Measurements from ENCODE around the gene PLPP4.

Gene PLPP4

DNA sequence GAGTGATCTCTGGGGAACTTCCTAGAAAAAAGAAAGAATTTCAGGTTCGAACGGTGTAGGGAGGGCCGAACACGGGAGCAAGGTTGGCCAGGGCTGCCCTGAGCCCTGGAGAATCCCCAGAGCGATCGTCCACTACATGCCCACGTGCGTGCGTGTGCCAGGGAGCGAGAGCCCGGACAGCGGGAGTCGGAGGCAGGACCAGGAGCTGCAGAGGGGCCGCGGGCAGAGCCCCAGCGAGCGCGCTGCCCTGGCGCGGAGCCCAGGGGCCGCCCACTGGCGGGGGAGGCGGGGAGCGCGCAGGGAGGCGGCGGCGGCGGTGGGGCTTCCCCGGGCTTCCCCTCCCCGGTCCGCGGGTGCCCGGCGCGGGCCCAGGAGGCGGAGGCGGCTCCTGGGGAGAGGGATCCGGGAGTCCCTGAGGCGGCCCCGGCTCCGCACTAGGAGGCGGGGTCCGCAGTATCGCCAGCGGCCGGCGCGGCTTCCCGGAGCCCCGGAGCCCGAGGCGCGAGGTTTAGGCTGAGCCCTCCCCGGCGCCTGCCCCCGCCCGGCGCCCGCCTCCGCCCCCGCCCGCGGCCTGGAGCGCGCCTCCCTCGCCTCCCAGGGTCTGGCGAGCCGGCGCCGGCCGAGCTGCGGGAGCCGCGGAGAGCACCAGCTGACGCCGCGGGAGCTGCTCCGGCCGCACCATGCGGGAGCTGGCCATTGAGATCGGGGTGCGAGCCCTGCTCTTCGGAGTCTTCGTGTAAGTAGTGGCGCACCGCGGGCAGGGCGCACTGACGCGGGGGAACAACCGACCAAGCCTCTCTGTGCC, at the start of gene PLPP4:
TSS of gene PLPP4 (plus strand) at position 602 of the 805 bp plus-strand sequence. CDS start at position 681, 79 bp downstream.
- Histone ChIP-seq H3K9me3 (ENCODE audit: control insufficient read depth, insufficient read depth, low read length) (no peaks in the 10 kb centered on the region), H3K4me3 (ENCODE audit: low read length) (no peak within 1 kb of the TSS), H3K27ac (ENCODE audit: low read depth, low read length) (no peak within 1 kb of the TSS), H3F3A (ENCODE audit: control insufficient read depth, insufficient read depth) (no peaks in the 10 kb centered on the region), H3K79me2 (ENCODE audit: control insufficient read depth, low read length) (no peaks in the 10 kb centered on the region), H3K27me3 (ENCODE audit: control insufficient read depth, low read length) (no peaks in the 10 kb centered on the region), H3K36me3 (ENCODE audit: control insufficient read depth, low read length) (no peaks in the 10 kb centered on the region), H4K20me1 (ENCODE audit: control insufficient read depth, insufficient read depth, low read depth, low read length) (no peaks in the 10 kb centered on the region), H3K9me2 (replicated peaks; ENCODE audit: control insufficient read depth, low read length) (no peaks in the 10 kb centered on the region), H3K4me1 (ENCODE audit: control insufficient read depth, low read length) (no peaks in the 10 kb centered on the region), H3K4me2 (ENCODE audit: low read length) (no peak within 1 kb of the TSS)
- TF ChIP-seq CTCF (IDR thresholded peaks at IDR 0.05; ENCODE audit: low read depth, low read length, poor library complexity, severe bottlenecking), result no peak
- no peak for TF ChIP-seq EZH2phosphoT487 (IDR thresholded peaks at IDR 0.05; ENCODE audit: borderline replicate concordance, low read length)

GRCh38 chr10:120409816-120410215, 47.2 kb upstream of the PLPP4 start:
- no peak for TF ChIP-seq EZH2phosphoT487 (IDR thresholded peaks at IDR 0.05; ENCODE audit: borderline replicate concordance, low read length)
- no peak for TF ChIP-seq CTCF (IDR thresholded peaks at IDR 0.05; ENCODE audit: low read depth, low read length, poor library complexity, severe bottlenecking)
- no peaks in the 10 kb centered on the region for H3K4me1 ChIP-seq (ENCODE audit: control insufficient read depth, low read length)
- no peaks in the 10 kb centered on the region for H3K9me3 ChIP-seq (ENCODE audit: control insufficient read depth, insufficient read depth, low read length)
- no peaks in the 10 kb centered on the region for H3K9me2 ChIP-seq (replicated peaks; ENCODE audit: control insufficient read depth, low read length)
- H4K20me1 ChIP-seq (ENCODE audit: control insufficient read depth, insufficient read depth, low read depth, low read length), result no peaks in the 10 kb centered on the region
- H3K27me3 ChIP-seq (ENCODE audit: control insufficient read depth, low read length), result no peaks in the 10 kb centered on the region
- no peak overlapping the region for H3K4me2 ChIP-seq (ENCODE audit: low read length)
- H3F3A ChIP-seq (ENCODE audit: control insufficient read depth, insufficient read depth), result no peaks in the 10 kb centered on the region
- H3K4me3 ChIP-seq (ENCODE audit: low read length), result no peak overlapping the region
- no peaks in the 10 kb centered on the region for H3K79me2 ChIP-seq (ENCODE audit: control insufficient read depth, low read length)
- H3K36me3 ChIP-seq (ENCODE audit: control insufficient read depth, low read length), result no peaks in the 10 kb centered on the region
- no peak overlapping the region for H3K27ac ChIP-seq (ENCODE audit: low read depth, low read length)

DNA sequence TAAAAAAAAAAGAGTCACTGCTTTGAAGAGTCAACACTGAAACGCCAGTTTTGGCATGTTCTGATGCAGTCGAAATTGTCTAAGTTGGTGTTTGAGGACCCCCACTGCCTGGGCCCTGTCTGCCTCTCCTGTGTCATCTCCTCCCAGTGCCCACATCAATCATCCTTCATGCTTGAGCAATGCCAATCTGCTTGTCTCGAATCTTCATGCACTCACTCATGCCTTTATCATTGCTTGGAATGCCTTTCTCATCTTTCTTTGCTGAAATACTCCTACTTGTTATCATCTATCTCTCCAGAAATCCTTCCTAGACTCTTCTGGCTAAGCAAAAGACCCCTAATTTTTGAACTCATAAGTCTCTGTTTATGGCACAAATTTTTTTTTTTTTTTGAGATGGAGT, 42.1 kb upstream of the PLPP4 start:
- no peak overlapping the region for H3K27ac ChIP-seq (ENCODE audit: low read depth, low read length)
- H3K9me3 ChIP-seq (ENCODE audit: control insufficient read depth, insufficient read depth, low read length), result no peaks in the 10 kb centered on the region
- no peak overlapping the region for H3K4me2 ChIP-seq (ENCODE audit: low read length)
- H3K9me2 ChIP-seq (replicated peaks; ENCODE audit: control insufficient read depth, low read length), result no peaks in the 10 kb centered on the region
- no peaks in the 10 kb centered on the region for H3K4me1 ChIP-seq (ENCODE audit: control insufficient read depth, low read length)
- H3K36me3 ChIP-seq (ENCODE audit: control insufficient read depth, low read length), result no peaks in the 10 kb centered on the region
- no peaks in the 10 kb centered on the region for H3F3A ChIP-seq (ENCODE audit: control insufficient read depth, insufficient read depth)
- H4K20me1 ChIP-seq (ENCODE audit: control insufficient read depth, insufficient read depth, low read depth, low read length), result no peaks in the 10 kb centered on the region
- no peak for TF ChIP-seq CTCF (IDR thresholded peaks at IDR 0.05; ENCODE audit: low read depth, low read length, poor library complexity, severe bottlenecking)
- no peak for TF ChIP-seq EZH2phosphoT487 (IDR thresholded peaks at IDR 0.05; ENCODE audit: borderline replicate concordance, low read length)
- H3K27me3 ChIP-seq (ENCODE audit: control insufficient read depth, low read length), result no peaks in the 10 kb centered on the region
- no peaks in the 10 kb centered on the region for H3K79me2 ChIP-seq (ENCODE audit: control insufficient read depth, low read length)
- H3K4me3 ChIP-seq (ENCODE audit: low read length), result no peak overlapping the region
